ENCODE measurements around the gene DERL2.

The DERL2 gene

DNA sequence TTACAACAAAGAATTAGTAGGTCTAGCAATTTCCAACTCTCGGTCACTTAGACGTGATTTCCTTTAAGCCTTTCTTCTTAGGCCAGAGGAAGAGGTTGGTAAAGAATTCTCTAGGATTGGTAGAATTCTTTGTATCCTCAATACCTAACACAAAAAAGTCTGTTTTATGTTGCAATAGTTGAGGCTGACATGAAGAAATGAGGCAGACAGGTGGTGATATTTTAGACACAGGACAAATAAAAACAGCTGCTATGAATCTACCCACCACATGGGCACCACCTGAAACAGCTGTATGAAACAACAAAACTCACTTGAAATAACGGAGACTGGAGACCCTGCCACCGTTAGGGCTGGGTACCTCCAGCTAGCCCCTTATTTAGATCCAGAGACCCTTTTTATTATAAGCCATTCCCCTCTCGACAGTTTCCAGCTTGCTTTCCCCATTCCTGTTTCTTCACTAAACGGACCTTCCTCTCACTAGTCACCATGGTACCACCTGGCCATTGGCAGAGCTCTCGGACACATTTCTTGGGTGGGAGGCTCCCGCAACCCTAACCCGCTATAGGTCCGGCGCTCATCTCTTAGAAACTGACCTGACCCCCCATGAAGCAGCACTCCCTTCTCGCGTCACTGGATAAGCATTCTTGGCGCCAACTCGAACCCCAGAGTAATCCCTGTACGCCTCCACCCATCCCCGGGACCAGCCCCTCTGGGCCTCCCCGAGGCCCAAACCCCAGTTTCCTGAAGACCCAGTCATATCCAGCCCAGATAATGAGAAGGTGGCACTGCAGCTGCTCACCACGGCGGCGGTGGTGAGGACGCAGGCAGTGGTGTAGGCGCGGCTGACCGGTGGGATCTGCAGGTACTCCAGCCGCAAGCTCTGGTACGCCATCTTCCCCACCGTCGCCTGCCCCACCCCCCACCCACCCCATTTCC lies at the start of gene DERL2:
Gene DERL2, minus strand, starts transcription at position 909 of the 936 bp plus-strand sequence. Its CDS starts 17 bp downstream, at position 892.
- DNase-seq (ENCODE audit: low spot score), result no peak

DNA sequence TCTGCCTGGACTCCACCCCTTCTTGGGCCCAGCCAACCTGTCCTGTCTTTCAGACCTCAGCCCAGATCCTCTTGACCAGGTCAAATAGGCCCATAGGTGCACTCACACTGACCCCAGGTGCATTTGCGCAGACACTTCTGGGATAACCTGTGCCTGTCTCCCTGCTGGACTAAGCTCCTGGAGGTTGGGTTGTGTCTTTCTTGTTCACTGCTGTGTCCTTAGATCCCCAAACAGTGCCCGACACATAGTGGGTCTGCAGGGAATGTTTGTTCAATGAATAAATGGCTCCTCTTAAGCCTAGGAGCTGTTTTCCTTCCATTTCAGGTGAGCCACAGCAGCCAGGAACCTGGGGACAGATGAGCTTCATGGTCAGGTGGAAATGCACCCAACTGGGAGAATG lies 49.5 kb upstream of the DERL2 start:
- DNase-seq (ENCODE audit: low spot score), result no peak

DNA sequence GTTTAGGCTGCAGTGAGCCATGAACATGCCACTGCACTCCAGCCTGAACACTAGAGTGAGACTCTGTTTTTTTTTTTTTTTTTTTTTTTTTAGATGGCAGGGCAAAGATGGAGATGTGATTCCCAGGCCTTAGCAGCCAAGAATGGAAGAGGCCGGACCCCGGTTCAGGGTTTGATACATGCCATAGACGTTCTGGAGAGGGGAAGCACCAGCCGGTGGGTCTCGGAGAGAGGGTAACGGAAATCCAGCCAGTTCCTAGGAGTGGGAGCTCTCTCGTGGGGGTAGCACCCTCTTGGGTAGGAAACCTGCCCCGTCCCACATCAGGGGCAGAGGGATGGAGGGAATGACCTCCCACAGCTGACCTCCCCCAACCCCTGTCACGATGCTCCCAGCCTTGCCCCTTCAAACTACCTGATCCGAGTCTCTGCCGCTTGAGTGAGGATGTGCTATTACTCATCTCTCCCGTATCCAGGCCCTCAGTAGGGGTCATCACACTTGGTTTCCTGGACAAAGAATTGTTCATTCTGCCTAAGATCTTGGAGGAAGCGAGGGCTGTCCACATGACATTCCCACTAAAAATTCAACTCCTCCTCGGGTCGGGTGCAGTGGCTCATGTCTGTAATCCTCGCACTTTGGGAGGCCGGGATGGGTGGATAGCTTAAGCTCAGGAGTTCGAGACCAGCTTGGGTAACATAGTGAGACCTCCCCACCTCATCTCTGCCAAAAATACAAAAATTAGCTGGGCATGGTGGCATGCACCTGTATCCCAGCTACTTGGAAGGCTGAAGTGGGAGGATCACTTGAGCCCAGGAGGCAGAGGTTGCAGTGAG lies 47.7 kb upstream of the DERL2 start:
- DNase-seq (ENCODE audit: low spot score), result no peak

DNA sequence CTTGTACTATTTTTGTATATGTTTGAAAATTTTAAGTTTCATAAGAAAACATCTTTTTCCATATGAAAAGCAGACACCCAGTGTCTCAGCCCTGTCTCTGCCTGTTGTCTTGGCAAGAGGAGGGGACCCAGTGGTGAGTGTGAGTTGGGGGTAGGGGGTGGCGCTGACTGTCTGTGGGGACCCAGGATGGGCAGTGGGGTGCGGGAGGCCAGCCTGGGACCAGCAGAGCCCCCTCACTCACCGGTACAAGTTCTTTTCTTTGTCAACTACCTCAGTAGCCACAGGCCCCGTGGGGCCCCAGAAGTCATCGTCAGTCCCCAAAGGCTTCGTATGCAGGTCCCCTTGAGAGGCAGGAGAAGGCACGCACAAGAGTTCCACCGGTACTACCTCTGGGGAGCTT lies 46.6 kb upstream of the DERL2 start:
- no peak for DNase-seq (ENCODE audit: low spot score)

DNA sequence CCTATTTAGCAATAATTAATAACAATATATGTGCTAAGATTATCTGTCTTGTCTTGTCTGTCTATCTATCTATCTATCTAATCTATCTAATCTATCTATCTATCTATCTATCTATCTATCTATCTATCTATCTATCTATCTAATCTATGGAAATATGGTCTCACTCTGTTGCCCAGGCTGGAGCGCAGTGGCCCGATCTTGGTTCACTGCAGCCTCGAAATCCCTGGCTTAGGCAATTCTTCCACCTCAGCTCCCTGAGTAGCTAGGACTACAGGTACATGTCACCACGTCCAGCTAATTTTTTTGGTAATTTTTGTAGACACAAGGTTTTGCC lies 45.1 kb upstream of the DERL2 start:
- DNase-seq (ENCODE audit: low spot score), result no peak

DNA sequence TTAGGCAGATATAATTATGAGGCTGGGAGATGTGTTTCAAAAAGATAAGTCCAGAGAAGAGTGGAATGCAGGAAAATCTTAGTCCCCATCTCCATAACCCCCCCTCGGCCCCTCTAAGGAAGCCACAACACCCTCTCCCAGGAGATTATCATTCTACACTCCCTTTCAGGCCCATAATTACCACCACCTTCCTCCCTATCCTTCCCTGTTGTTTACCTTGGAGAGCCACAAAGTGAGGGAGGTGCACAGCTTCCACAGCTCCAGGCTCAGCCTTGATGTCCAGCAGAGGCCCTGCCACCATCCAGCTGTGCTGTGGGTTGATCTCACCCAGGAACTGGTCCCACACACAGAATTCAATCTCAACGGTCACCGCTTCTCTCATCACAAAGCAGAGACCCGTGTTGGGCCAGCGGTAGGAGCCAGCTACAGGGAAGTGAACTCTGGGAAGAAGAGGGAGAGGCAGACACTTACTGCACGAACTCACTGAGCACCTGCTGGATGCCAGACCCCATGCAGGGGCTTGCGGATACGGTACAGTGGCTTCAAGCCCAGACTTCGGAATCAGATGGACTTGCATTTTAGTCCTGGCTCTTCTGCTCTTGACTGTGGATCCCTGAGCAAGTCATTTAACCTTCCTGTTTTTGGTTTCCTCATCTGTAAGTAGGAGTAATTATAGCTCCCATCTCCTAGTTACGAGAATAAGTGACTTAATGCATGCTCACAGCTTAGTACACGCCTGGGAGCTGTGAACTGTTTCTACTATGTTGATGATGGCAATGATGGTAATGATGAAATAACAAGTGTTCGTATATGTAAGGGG lies 44.5 kb upstream of the DERL2 start:
- DNase-seq (ENCODE audit: low spot score), result no peak

DNA sequence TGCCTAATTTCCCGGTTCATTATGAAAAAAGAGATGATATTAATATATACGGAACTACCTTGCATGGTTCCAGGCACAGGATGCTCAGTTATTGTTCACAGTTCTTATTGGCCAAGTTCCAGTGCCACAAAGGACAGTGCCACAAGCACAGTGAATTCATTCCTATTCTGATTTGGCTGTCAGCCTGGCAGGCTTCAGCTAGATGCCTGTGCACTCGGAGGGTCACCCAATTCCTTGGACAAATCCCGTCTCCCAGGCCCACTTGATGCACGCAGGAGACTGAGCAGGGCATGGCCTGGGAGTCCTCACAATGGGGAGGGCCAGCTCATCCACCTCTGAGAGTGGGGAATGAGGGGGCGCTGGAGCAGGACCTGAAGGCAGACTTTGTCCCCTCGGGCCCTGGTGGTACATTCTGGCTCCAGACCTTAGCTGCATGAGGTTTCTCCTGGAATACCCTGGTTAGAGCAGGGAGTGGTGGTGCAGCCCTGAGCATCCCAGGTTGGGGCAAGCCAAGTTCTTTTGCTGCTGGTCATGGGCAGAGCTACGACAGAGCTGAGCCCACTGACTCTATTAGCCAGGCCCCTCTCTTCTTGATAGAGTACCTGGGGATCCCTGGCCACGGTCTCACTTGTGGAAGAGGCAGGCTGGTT lies 41.7 kb upstream of the DERL2 start:
- no peak for DNase-seq (ENCODE audit: low spot score)

DNA sequence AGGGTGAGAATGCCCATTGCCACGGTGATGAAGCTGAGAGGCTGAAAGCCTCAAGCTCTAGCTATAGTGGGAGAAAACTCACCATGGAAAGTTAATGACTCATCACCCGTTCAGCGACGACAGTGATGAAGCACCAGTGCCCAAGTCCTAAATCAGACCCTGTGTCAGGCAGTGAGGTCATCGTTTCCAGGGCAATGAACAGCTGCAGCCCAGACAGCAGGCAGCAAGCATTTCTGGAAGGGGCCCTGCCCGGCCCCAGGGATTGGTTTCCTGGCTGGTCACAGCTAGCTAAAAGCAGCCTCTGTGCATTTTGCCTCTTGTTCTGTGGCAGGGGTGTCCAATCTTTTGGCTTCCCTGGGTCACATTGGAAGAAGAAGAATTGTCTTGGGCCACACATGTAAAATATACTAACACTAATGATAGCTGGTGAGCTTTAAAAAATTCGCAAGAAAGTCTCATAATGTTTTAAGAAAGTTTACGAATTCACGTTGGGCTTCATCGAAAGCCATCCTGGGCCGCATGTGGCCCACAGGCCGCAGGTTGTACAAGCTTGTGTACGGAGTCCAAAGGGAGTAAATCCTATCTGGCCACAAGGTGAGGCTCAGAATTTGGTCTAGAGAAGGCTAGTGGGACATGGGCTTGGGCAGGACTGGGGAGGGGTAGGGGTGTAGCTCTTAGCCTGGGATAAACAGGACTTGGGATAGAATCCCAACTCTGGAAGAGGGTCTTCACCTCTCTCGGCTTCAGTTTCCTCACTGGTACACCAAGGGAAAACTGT lies 41.0 kb upstream of the DERL2 start:
- peak; percentile 80 for DNase-seq (ENCODE audit: low spot score)

DNA sequence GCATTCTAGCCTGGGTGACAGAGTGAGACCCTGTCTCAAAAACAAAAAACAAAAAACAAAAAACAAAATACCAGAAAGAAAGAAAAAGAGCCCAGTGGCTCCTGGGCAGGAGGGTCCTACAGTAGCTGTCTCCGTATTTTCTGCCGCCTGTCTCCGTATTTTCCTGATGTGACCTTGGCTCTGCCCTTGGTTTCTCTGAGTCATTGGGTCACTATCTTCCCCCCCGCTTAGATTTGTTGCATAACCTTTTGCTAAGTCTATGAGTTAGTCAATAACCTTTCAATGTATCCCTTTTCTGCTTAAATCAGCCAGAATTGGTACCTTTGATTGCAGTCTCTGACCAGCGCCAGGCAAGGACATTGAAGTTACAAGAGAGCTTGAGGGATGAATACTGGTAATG lies 37.3 kb upstream of the DERL2 start:
- no peak for DNase-seq (ENCODE audit: low spot score)

DNA sequence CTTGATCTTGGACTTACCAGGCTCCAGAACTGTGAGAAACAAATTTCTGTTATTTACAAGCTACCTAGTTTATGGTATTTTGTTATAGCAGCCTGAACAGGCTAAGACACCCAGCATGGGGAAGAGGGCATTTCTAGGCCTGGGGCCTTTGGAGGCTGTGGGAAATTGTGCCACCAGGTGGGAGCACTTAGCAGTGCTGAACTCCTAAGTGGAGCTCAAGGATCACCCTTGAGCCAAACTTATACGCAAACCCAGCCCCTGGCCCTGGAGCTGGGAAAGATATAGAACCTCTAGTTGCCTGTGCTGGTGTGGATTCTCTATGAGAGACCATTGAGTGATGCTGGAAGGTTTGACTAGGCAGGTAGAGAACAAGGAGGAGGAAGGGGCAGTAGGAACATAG lies 36.5 kb upstream of the DERL2 start:
- no peak for DNase-seq (ENCODE audit: low spot score)

DNA sequence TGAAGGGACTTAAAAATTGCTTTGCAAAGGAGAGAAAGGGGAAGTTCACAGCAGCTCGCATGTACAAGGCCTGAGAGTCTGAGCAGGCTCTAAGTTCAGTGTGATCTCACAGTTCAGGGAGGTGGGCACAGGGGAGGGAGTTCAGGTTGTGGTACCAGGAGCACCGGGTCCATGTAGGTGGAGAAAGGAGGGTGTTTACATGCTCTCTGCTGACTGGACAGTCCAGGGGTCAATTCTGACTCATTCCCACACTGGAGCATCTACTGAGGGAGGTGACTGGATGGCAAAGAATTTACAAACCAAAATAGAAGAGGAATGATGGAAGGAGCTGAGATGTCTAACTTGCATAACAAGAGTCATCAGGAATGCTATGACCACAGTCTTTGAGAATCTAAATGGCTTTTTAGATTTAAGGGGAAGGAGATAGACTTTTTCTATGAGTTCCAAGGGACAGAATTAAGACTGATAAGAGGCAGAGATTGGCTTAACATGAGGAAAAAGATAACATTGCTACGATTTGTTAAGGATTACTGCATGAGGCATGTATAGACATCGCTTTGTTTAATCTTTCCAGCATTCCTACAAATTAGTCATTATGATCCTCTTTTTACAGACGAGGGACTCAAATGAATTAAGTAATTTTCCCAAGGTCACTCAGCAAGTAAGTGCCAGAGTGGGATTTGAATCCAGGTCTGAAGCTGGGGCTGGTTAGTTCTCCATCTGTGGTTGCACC lies 30.2 kb upstream of the DERL2 start:
- no peak for DNase-seq (ENCODE audit: low spot score)

DNA sequence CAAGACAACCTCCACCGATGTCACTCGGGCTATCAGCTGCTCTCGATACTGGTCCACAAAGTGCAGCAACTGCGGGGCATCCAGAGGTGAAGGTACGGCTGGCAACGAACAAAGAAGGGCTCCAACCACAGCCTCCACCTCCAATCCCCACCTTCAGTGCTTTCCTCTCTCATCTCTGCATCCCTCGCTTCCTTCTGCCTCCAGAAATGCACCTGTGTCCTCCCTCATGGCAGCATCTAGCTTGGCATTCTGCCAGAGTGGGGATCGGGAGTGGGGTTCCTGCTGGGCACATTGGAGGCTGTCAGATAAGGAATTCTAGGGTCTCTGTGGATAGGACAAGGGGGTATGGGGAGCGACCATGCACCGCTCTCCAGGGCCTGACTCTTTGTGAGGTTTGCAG lies 29.0 kb upstream of the DERL2 start:
- no peak for DNase-seq (ENCODE audit: low spot score)

DNA sequence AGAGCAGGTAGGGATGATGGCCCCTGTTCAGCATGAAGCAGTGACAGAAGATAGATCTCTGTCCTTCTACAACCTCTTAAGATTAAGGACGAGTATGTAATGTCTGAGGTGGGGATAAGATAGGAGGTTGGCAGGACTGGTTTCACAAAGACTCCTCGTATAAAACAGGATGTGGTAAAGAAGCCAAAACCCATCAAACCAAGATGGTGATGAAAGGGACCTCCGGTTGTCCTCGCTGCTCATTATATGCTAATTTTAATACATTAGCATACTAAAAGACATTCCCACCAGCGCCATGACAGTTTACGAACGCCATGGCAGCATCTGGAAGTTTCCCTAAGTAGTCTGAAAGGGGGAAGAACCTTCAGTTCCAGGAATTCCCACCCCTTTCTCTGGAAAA lies 27.6 kb upstream of the DERL2 start:
- DNase-seq (ENCODE audit: low spot score), result no peak

DNA sequence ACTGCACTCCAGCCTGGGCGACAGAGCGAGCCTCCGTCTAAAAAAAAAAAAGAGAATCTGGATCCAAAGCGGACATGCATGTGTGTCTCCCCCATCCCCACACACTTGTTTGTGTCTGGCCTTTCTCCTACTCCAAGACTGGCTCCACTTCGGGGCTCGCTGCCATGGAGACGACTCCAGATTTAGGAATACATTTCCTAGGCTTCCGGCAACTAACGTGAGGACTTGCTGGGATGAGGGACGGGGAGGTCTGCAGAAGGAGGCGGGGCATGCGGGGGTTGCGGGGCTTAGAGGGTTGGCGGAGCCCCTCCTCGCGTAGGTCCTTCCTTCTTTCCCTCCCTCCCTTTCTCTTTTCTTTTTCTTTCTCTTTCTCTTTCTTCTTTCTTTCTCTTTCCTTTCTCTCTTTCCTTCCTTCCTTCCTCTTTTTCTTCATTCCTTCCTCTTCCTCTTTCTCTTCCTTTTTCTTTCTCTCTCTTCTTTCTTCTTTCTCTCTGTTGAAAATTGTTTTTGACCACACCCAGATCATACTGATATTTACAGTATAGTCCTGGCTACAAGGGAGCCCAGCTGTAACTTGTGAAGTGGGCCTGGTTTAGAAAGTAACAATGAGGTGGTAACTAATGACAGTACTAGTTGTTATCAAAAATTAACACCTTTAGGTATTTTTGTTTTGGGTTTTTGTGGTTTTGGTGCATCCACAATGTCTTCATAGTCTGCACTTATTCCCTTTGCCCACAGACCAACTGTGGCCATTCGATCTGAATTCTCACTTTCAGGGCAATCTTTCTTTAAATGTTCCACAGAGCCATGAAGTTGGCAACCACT lies 25.6 kb upstream of the DERL2 start:
- no peak for DNase-seq (ENCODE audit: low spot score)

DNA sequence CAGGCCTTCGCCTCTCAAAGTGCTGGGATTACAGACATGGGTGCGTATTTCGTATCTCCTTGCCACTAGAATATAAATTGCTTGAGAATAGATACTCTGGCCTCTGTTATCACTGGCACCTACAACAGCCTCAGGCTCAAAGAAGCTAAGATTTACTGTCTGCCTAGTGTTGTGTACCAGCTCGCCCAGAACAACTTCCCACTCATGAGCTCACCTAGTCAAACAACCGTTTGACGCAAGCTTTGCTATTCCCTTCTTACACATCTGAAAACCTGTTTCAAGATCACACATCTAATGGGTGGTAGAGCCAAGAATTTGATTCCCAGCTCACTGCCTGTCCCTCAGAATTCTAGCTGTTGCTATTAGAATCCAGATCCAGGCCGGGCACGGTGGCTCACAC lies 24.8 kb upstream of the DERL2 start:
- no peak for DNase-seq (ENCODE audit: low spot score)

DNA sequence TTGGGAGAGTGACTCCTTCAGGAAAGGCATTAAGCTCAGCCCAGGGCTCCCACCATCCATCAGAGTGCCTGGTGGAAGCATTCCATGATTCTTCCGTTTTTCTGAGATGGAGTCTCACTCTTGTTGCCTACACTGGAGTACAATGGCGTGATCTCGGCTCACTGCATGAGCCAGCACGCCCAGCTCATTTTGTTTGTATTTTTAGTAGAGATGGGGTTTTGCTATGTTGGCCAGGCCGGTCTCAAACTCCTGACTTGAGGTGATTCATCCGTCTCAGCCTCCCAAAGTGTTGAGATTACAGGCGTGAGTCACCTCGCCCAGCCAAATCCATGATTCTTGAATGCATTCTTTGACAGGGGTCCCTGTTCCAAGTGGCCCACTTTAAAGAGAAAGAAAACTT lies 23.5 kb upstream of the DERL2 start:
- DNase-seq (ENCODE audit: low spot score), result no peak

DNA sequence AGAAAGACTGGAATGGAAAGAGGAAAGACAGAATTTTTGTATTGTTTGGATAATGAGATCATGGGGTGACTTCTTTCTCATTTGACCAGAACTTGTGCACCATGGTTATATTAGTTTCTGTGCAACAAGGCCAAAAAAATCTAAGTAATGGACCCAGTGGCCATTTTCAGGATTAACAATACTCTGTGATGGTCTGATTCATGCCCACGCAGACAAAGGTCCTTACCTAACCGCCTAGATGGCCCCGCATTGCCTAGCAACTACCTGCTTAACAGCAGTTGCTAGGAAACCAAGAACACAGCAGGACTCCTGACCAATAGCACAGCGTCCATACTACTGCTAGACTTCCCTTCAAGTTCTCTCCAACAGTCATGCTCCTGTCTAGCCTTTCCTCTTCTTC lies 22.8 kb upstream of the DERL2 start:
- no peak for DNase-seq (ENCODE audit: low spot score)

DNA sequence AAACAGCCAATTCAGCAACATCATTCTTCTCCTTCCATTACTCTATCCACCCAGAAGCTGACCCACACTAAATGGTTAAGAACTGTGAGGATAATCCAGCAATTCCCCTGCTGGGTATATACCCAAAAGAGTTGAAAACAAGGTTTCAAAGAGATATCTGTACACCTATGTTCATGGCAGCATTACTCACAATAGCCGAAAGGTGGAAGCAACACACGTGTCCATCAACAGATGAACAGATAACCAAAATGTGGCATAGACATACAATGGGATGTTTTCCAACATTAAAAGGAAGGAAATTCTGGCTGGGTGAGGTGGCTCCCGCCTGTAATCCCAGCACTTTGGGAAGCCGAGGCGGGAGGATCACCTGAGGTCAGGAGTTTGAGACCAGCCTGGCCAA lies 20.3 kb upstream of the DERL2 start:
- DNase-seq (ENCODE audit: low spot score), result no peak

DNA sequence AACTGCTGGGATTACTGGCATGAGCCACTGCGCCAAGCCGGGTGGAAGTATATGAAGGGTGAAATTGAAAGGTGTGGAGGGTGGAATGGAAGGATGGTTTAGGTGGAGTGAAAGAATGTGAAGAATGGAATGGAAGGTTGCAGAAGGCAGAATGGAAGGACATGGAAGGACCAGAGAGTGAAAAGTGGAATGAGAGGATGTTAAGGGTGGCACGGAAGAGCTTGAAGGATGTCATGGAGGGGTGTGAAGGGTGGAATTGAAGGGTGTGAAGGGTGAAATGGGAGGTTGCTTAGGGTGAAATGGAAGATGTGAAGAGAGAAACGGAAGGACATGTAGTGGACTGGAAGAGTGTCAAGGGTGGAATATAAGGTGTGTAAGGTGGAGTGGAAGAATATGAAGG lies 16.6 kb upstream of the DERL2 start:
- no peak for DNase-seq (ENCODE audit: low spot score)

DNA sequence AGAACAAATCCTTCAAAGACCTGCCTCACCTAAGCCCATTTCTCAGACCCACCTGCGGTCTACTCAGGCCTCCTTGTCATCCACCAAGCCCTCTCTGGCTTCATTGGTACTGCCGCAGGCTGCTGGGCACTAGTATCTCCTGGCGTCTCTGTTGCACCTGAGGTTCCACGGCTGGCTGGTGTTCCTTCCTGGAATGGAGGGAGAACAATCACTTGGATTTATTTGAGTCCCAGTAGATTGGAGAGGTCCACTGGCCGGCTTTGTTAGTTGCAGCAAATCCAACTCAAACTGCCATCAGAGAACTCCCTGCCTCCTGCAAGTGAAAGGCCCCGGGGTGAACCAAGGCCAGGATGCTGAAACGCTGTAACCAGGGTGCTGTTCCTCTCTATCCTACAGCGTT lies 15.7 kb upstream of the DERL2 start:
- DNase-seq (ENCODE audit: low spot score), result no peak

All from putamen (tissue), 1 donor.